NCI-H446 treated with DMSO at 0.1 percent for 48 hours (cell line): ENCODE measurements around the gene CCDC182.

ENCODE experiments used
- DNase-seq: peaks from one replicate; lab custom pipeline; 2025; lab: John Stamatoyannopoulos, UW

CCDC182 gene

DNA sequence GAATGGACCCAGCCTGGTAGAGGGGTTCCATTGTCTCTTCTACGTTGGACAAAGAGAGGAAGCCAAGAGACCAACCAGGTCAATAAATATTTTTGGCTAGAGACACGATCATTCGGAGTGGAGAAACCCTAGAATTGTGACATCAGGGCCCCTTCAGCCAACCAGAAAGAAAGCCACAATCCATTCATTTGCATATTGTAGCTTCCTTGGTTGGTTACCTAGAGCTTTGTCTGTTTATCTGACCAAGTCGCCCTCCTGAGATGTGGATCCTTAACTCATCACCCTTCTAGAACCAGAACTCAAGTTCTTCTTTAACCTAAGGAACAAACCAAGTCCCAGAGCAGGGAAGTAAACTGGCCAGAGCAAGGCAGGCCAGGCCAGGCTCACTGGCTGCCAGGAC lies at the start of gene CCDC182:
CCDC182 (minus strand) TSS at position 58 of the 400 bp plus-strand sequence; CDS start at position 31, 27 bp downstream.
- DNase-seq: no peak

GRCh38 chr17:57794841-57795240 lies 49.7 kb upstream of the CCDC182 start:
- no peak for DNase-seq

DNA sequence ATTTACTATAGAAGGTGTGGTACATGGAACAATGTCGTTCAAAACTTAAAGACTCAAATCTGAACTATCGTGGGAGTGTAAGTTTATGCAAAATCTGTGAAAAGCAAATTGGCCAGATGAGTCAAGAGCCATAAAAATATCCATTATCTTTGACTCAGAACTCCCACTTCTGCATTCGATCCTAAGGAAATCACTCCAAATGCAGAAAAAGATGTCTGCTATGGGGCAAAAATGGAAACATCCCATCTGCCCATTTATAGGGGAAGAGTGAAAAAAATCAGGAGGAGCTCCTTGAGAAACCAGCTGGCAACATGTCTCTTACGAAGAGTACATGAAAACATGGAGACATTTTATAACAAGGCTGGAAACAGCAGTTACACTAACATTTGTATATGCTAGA lies 43.6 kb upstream of the CCDC182 start:
- no peak for DNase-seq

GRCh38 chr17:57785022-57785421 lies 39.9 kb upstream of the CCDC182 start:
- no peak for DNase-seq

DNA sequence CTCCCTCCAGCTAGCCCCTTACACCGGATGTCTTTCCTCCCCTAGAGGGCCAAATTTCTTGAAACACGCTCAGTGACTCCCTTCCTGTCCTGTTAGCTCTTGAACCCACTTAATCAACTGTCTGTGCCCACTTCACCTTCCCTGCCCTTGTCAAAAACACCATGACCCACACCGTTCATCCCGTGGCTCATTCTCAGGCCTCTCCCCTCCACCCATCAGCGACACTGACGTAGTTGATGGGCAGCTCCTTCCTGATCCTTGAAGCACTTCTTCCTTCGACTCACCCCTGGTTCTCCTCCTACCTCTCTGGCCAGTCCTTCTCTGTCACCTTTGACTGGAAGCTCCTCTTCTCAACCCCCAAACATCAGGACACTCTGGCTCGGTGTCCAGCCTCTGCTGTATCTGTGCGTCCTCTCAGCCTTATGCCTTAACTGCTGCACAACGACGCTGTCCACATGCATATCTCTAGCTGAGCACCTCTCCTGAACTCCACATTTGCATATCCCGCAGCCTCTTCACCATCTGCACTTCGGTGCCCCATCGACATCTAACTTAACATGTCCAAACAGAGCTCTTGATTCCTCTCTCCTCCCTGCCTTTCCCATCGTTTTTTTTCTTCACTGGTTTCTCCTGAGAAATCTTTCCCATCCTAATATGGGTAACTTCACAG lies 39.3 kb upstream of the CCDC182 start:
- no peak for DNase-seq

DNA sequence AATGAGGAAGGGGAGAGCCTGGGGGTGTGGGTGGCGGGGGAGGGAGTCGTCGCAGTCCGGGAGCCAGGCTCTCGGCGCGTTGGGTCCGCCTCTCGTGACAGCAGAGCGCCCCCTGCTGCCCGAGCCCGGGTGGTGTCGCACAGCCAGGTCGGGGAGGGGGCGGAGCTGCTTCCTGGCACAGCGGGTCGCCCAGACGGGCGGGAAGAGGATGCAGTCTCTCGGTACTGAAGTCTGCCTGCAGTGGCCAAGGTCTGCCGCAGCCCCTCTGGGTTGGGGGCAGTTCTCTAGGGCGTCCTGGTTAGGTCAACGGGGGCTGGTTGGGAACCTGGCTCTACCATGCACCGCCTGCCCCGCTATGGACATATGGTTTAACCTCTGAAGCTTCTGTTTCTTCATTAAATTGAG lies 38.2 kb upstream of the CCDC182 start:
- peak; percentile 30 for DNase-seq

- DNase-seq: no peak
These were observed 37.7 kb upstream of the CCDC182 start for GRCh38 chr17:57782647-57783337.

DNA sequence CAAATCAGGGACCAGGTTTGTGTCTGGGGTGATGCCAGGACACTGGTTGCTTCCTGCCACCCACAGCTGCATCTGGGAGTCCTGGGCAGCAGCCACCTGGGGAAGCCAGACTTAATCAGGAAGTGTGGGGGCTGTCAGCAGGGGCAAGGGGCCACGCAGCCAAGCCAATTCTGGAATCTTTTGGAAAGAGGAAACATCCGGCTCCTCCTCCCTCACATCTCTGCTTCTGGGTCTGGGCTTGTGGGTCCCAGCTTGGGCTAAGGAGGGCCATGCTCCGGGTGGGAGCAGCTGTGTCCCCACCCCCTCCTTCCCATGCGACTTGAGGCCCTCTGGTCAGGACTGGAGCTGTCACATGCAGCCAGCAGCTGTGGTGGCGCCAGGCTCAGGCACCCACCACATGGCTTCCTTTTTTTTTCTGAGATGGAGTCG lies 37.0 kb upstream of the CCDC182 start:
- DNase-seq: no peak

- DNase-seq: no peak
These were observed 36.4 kb upstream of the CCDC182 start for GRCh38 chr17:57781386-57782061.

DNA sequence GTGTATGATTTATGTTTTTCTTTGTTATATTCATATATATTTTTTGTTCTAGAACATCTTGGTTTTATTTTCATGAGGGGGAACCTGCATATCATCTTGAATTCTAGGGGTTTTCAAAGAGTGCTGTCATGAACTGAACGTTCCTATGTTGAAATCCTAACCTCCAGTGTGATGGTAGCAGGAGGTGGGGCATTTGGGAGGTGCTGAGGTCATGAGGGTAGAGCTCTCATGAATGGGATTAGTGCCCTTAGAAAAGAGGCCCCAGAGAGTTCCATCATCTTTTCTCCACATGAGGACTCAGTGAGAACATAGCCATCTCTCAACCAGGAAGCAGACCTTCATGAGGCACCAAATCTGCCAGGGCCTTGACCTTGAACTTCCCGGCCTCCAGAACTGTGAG lies 34.6 kb upstream of the CCDC182 start:
- no peak for DNase-seq

DNA sequence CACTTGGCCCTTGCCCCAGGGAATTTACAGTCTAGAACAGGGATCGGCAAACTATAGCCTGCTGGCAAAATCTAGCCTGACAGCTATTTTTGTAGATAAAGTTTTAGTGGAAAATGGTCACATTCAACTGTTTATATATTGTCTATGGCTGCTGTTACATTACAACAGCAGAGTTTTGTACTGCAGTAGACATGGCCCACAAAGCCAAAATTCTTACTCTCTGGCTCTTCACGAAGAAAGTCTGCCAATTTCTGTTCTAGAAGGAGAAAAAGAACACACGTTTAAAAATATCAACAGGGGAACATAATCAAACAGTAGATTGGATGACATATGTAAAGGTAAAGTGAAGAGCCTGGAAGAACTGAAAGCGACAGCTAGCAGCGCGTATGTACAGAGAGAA lies 33.2 kb upstream of the CCDC182 start:
- DNase-seq: no peak

GRCh38 chr17:57776366-57776765 lies 31.3 kb upstream of the CCDC182 start:
- DNase-seq: no peak

GRCh38 chr17:57774872-57775271 lies 29.8 kb upstream of the CCDC182 start:
- no peak for DNase-seq

DNA sequence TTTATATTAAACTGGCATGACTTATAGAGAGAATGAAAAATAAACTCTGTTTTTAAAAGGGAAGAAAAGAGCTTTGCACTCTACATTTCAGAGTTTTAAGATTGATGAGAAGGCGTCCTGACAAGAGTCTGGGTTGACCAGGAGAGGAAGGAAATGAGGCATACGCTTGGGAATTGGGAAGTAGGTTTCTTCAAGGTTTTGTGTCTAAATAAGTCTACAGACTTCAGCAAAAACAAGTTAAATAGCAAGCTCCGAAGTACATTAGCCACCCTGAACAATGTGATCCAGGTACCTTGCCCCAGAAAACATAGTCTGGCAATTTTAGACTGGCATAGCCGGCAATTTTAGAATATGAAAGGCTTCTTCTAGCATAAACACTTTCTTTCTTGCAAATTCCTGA lies 28.5 kb upstream of the CCDC182 start:
- DNase-seq: no peak

DNA sequence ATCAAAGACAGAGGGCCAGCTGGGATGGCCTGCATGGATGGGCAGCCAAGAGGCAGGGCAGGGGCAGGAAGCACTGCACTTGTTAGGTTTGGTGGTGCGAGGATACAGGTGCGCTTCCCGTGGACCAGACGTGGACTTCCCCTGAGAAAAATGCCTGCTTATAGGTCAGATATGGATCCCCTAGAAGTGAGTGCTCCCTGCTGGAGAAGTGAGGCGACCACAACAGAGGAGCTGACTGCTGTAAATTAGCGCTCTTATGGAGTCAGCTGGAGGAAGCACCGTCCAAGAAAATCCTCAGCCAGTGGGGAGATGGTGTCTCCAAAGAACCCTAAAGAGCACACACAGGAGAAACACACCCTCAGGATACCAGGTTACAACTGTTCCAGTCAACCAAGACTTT lies 27.7 kb upstream of the CCDC182 start:
- DNase-seq: no peak

GRCh38 chr17:57767561-57767960 lies 22.5 kb upstream of the CCDC182 start:
- DNase-seq: no peak

DNA sequence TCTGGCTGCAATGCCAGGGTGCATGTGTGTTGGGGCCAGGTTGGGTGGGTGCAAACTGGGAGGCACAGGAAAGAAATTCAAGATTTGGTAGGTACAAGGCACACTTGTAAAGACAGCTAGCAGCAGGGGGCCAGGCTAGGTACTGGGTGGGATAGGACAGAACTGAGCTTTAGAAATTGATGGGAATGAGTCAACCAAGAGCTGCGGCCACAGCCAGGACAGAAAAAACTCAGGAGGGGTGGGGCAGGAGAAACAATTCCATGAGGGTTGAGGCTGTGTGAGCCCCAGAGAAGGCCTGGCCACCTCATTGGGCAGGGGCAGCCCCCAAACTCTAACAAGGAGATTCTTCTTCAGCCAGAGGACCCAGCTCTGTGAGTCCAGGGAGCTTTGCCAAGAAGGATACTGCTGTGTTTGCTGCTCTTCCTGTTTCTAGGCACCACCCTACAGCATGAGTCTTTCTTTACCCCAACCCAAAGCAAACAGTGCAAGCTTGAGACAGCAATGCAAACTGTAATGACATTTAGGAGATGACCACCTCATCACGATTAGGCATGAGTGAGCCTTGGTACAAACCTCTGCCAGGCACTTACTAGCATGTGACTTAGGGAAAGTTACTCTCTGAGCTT lies 21.3 kb upstream of the CCDC182 start:
- no peak for DNase-seq

- no peak for DNase-seq
These were observed 17.6 kb upstream of the CCDC182 start for GRCh38 chr17:57762452-57763395.

DNA sequence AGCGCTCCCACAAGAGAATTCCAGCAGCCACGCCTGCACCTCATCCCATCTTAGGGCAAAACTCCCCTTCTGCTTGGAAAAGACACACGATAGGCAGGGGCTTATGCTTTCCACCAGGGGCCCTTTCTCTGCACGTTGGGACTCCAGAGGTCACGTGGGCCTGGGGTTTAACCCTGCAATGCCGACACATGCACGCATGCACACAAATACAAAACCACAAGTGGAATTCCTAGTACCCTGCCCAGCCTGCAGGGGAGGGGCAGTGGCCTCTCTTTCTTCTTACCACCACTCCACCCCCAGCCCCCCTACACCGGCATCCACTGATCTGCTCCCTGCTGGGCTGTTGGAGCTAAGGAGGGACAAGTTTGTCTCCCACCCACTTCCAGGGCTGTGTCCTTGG lies 16.8 kb upstream of the CCDC182 start:
- no peak for DNase-seq

DNA sequence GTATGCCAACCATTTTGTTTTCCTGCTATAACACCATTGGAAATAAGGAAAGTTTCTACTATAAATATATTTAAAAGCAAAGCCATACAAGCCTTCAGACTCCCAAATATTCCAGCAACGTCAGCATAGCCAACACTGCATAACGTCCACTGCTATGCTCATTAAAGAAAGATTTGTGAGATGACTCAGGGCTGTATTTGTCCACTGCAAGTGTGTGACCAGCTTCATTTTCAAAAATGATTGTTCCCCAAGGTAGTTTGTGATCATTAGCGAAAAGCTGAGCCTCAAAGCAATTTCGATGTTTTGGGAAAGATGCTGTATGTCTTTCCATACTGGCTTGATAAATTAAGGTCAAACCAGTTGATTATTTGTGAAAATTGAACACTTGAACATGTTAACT lies 14.9 kb upstream of the CCDC182 start:
- no peak for DNase-seq

DNA sequence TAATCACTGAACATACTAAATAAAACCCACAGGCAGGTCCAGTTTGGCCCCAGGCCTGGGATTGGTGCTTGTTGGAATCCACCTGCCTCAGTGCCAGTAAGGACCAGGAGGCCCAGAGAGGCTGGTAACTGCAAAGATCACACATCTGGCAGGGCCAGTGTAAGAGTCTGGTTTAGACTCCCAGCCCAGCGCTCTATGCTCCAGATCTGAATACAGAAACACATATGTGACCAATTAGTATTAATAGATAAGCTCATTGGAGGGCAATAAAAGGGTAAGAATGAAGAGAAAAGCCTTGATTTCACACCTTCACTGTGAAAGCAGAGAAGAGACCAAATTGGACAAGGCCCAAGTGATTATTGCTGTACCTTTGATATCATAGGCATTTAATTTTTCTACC lies 13.6 kb upstream of the CCDC182 start:
- no peak for DNase-seq

- no peak for DNase-seq
These were observed 12.6 kb upstream of the CCDC182 start for GRCh38 chr17:57757735-57758134.
